ENCODE data around the gene RAMACL.

DNA sequence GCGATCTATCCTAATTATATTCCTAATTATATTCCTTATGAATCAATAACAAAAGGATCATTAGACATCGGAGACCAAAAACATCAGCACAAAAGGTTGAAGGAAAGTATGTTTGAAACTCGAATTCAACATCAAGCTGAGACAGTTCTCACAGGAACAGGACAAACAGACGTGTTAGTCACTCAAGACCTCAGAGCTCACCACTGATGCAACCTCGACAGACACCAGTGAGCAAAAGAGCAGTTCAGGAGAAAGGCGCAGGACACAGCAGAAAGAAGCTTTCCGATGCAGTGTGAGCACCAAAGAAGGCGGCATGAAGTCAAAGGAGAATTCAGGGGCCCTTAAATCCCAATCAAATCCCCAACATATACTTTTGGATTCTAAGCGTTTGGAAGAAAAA is 6.3 kb upstream of the RAMACL start:
- TF ChIP-seq, protein P1, sequence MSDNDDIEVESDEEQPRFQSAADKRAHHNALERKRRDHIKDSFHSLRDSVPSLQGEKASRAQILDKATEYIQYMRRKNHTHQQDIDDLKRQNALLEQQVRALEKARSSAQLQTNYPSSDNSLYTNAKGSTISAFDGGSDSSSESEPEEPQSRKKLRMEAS (IDR thresholded peaks at IDR 0.05): no peak
- TF ChIP-seq EP300 (IDR thresholded peaks at IDR 0.05; ENCODE audit: borderline replicate concordance): no peak
- no peak for TF ChIP-seq CREB1 (IDR thresholded peaks at IDR 0.05; ENCODE audit: low read depth)
